Raji (cell line): ENCODE results near the gene DPCD.

ENCODE experiments used
- POLR2A ChIP-seq: IDR thresholded peaks from 2 replicates; pipeline ENCODE4 v1.6.1; 2011; ENCODE audit warnings: low read depth, low read length, control low read depth; ENCODE audit not compliant: insufficient read depth

Gene DPCD

GRCh38 chr10:101573885-101574753 lies 14.0 kb upstream of the DPCD start:
- no peak for TF ChIP-seq POLR2A

DNA sequence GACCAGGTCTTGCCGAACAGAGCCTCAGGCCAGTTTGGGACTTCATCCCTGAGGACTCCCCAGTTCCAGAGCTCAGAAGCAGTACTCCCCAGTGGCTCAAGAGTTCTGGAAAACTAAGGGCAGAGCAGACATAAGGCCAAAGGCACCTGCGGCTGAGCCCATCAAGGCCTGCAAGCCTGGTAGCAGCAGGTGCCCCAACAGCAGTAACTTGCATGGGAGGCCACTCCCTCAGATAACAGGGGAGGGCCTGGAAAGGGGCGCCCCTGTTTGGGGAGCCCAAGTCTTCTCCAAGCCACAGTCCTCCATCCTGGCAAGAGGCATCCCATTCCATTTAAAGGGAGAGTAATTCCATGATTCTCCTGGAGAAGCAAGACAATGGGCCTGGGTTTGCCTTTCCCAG lies 13.0 kb upstream of the DPCD start:
- no peak for TF ChIP-seq POLR2A

DNA sequence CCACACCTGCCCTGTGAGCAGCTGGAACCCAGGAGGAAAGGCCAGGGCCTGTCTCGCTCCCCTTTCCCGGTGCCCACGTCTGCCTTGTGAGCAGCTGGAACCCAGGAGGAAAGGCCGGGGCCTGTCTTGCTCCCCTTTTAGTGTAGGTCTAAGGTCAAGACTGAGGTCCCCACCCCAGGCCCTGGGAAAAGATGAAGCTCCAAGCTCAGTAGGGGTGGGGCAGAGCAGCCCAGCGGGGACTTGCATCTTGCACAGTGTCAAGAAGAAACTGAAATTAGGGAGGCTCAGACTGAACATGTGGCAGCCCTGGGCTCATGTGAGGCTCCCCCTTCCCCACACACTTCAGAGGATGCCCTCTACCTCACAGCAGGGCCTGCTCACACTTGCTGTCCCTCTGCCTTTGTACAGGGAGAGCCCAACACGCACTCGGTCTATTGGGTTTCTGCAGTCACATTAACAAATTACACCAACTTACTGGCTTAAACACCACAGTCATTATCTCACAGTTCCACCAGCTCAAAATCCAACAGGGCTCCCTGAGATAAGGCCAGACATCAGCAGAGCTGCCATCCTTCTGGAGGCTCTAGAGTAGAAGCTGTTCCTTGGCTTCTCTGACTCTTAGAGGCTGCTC lies 12.4 kb upstream of the DPCD start:
- TF ChIP-seq POLR2A, result no peak

DNA sequence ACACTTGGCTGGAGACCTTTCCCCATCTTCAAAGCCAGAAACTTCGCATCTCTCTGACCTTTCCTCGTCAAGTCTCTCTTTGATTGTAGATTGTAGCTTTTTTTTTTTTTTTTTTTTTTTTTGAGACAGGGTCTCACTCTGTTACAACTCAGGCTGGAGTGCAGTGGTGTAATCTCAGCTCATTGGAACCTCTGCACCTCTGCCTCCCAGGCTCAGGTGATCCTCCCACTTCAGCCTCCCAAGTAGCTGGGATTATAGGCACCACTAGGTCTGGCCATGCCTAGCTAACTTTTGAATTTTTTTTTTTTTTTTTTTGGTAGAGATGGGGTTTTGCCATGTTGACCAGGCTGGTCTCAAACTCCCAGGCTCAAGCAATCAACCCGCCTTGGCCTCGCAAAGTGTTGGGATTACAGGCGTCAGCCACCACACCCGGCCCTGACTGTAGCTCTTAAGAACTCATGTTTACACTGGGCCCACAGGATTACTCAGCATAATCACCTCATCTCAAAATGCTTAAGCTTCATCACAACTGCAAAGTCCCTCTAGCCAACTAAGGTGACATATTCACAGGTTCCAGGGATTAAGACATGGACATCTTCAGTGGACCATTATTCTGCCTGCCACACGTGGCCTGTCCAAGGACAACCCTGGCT lies 11.8 kb upstream of the DPCD start:
- TF ChIP-seq POLR2A, result no peak

GRCh38 chr10:101577121-101577871 lies 10.8 kb upstream of the DPCD start:
- TF ChIP-seq POLR2A, result no peak

GRCh38 chr10:101578192-101578591 lies 9.9 kb upstream of the DPCD start:
- TF ChIP-seq POLR2A, result no peak

- TF ChIP-seq POLR2A, result no peak
These were observed 9.2 kb upstream of the DPCD start for GRCh38 chr10:101578803-101579515.

- no peak for TF ChIP-seq POLR2A
These were observed 8.6 kb upstream of the DPCD start for GRCh38 chr10:101579516-101579870.

- no peak for TF ChIP-seq POLR2A
These were observed 7.4 kb upstream of the DPCD start for GRCh38 chr10:101580486-101581399.

GRCh38 chr10:101585841-101586240 lies 2.3 kb upstream of the DPCD start:
- no peak for TF ChIP-seq POLR2A

DNA sequence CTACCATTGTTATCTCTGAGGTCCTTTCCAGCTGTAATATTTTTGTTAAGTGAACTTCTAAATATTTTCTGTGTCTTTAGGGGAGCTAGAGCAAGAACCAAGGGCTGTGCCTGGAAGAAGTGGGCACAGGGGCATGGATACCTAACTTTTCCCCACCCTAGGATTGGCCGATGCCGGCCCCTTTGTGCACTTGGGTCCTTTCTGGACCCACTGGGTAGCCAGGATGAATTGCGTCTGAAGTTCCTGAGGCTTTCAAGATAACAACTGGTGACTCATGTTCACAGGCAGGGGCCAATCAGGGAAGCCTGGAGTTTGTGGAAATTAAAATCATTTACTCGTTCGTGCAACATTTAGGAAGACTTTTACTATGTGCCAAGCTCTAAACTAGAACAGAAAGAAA lies 758 bp downstream of the DPCD start:
- TF ChIP-seq POLR2A, result no peak

DNA sequence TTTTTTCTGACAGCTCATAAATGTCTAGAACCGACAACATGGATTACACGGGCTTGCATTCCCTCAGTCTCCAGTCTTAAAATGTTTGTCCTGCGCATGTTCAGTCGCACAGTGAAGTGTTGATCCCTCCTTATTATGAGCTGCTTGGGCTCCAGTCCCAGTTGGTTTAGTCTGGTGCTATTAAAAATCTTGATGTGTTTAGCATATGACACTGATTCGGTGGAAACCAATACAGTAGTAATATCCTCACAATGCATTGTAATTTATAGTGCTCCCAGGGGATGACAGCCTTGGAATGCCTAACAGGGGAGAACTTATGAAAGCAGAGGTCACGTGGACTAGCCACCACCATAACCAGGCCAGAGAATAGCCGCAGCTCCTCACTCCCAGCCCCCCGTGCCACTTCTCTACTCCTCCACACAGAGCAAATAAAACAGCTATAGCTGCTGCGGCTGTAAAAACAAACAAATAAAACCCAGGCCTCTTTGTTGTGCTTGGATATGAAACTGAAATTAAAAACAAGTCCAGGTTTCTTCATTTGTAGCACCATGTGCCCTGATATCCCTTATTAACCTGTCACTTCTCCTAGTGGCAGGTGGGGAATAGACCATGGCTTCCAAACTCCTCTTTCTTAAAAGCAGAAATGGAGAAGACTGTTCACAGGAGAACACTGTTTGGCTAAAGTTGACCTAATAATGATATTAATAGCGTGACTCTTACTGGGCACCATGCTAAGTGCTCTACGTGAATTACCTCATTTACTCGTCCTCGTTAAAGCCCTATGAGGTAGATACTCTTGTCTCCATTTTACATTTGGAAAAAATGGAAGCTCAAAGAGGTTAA lies 7.7 kb downstream of the DPCD start:
- TF ChIP-seq POLR2A, result no peak
